IMR-90 (cell line): ENCODE measurements around the gene SLIT1. TPM values are rescaled to one million over a fixed set of nuclear protein-coding genes. Genes with fewer than 3 reads are reported as not detected.

Experiments
- ATAC-seq: fragments of 200-7000 bp; cut with Tn5 transposase; 2 replicates; pipeline ENCODE4 v1.9.1; 2020; ENCODE audit warnings: low read depth, mild to moderate bottlenecking, moderate library complexity
- BruUV-seq: library from RNA; stranded (reverse); fragments of 400-500 nt; replicated peaks from 2 replicates; lab custom pipeline; 2021; lab: Mats Ljungman, UMichigan
- CTCF ChIA-PET: fragments of 300-600 bp; formaldehyde crosslinking; extraction: SDS; loops from one replicate; lab custom pipeline; 2021; ENCODE audit warnings: antibody characterized with exemption; lab: Yijun Ruan, JAX
- POLR2A ChIA-PET: fragments of 300-600 bp; sonication (Branson Sonifier 250); formaldehyde crosslinking; loops from one replicate; lab custom pipeline; 2022; ENCODE audit warnings: antibody characterized with exemption; ENCODE audit not compliant: unreplicated experiment; lab: Charles Lee
- DNase-seq: peaks from one replicate; pipeline ENCODE4 v3.0.0; 2013
- H2AFZ ChIP-seq: replicated peaks from 2 replicates; pipeline ENCODE3; 2013; ENCODE audit warnings: low read length, mild to moderate bottlenecking; ENCODE audit not compliant: poor library complexity
- H2AK5ac ChIP-seq: 2 replicates; pipeline ENCODE4 v1.6.1; 2013; ENCODE audit warnings: low read depth, low read length, inconsistent platforms
- H2AK9ac ChIP-seq: replicated peaks from 2 replicates; pipeline ENCODE3; 2013; ENCODE audit warnings: mild to moderate bottlenecking, low read depth, low read length, moderate library complexity; ENCODE audit not compliant: poor library complexity
- H2BK120ac ChIP-seq: 2 replicates; pipeline ENCODE4 v1.6.1; 2013; ENCODE audit warnings: low read depth, low read length, inconsistent platforms
- H2BK15ac ChIP-seq: 3 replicates; pipeline ENCODE4 v1.6.1; 2013; ENCODE audit warnings: low read depth, low read length, inconsistent platforms
- H2BK20ac ChIP-seq: 2 replicates; pipeline ENCODE4 v1.6.1; 2013; ENCODE audit warnings: low read depth, mild to moderate bottlenecking, inconsistent platforms, low read length, moderate library complexity
- H2BK5ac ChIP-seq: 2 replicates; pipeline ENCODE4 v1.6.1; 2013; ENCODE audit warnings: mild to moderate bottlenecking, low read depth, low read length, inconsistent platforms; ENCODE audit not compliant: poor library complexity, severe bottlenecking
- H3K14ac ChIP-seq: replicated peaks from 2 replicates; pipeline ENCODE4 v1.6.1; 2013; ENCODE audit warnings: low read depth, low read length, inconsistent platforms
- H3K18ac ChIP-seq: 2 replicates; pipeline ENCODE4 v1.6.1; 2013; ENCODE audit warnings: low read depth, low read length, control low read depth
- H3K23ac ChIP-seq: 2 replicates; pipeline ENCODE4 v1.6.1; 2013; ENCODE audit warnings: low read depth, low read length, inconsistent platforms
- H3K27ac ChIP-seq: 2 replicates; pipeline ENCODE4 v1.5.1; 2013; ENCODE audit warnings: mild to moderate bottlenecking, control low read depth, low read length; ENCODE audit not compliant: insufficient read depth
- H3K27me3 ChIP-seq: 2 replicates; pipeline ENCODE4 v1.6.1; 2013; ENCODE audit warnings: low read length; ENCODE audit not compliant: control insufficient read depth, insufficient read depth
- H3K36me3 ChIP-seq: 2 replicates; pipeline ENCODE4 v1.6.1; 2013; ENCODE audit warnings: low read length, mixed read lengths; ENCODE audit not compliant: control insufficient read depth, insufficient read depth
- H3K4ac ChIP-seq: 2 replicates; pipeline ENCODE4 v1.6.1; 2013; ENCODE audit warnings: low read depth, low read length, inconsistent platforms
- H3K4me1 ChIP-seq: 2 replicates; pipeline ENCODE4 v1.6.1; 2013; ENCODE audit warnings: low read length, mixed read lengths; ENCODE audit not compliant: control insufficient read depth, insufficient read depth
- H3K4me2 ChIP-seq: 2 replicates; pipeline ENCODE4 v1.6.1; 2013; ENCODE audit warnings: low read depth, mild to moderate bottlenecking, control low read depth, low read length, moderate library complexity
- H3K4me3 ChIP-seq: 2 replicates; pipeline ENCODE4 v1.5.1; 2013; ENCODE audit warnings: low read depth, mild to moderate bottlenecking, control low read depth, low read length, moderate library complexity; ENCODE audit not compliant: insufficient read depth
- H3K56ac ChIP-seq: 2 replicates; pipeline ENCODE4 v1.6.1; 2013; ENCODE audit warnings: low read length, inconsistent platforms; ENCODE audit not compliant: insufficient read depth; ENCODE audit errors: extremely low read depth
- H3K79me1 ChIP-seq, 2 experiments: 2 replicates each; pipeline ENCODE4 v1.6.1; 2013; ENCODE audit warnings: low read length in 2 of 2, inconsistent platforms in 1 of 2, low read depth in 1 of 2
- H3K9ac ChIP-seq: 2 replicates; pipeline ENCODE4 v1.6.1; 2013; ENCODE audit warnings: low read depth, low read length, control low read depth
- H3K9me1 ChIP-seq: 2 replicates; pipeline ENCODE4 v1.6.1; 2013; ENCODE audit warnings: low read length, inconsistent platforms; ENCODE audit not compliant: insufficient read depth
- H3K9me3 ChIP-seq: 2 replicates; pipeline ENCODE4 v1.6.1; 2013; ENCODE audit warnings: low read length; ENCODE audit not compliant: control insufficient read depth, insufficient read depth
- H4K20me1 ChIP-seq: 2 replicates; pipeline ENCODE4 v1.6.1; 2013; ENCODE audit warnings: low read length, inconsistent platforms; ENCODE audit not compliant: insufficient read depth
- H4K5ac ChIP-seq: 2 replicates; pipeline ENCODE4 v1.6.1; 2013; ENCODE audit warnings: mild to moderate bottlenecking, low read depth, low read length, control low read depth
- H4K8ac ChIP-seq, 2 experiments: 2 replicates each; pipeline ENCODE4 v1.6.1; 2013; ENCODE audit warnings: low read depth in 2 of 2, low read length in 2 of 2, control low read depth in 1 of 2, inconsistent platforms in 1 of 2
- H4K91ac ChIP-seq: 2 replicates; pipeline ENCODE4 v1.6.1; 2013; ENCODE audit warnings: low read depth, low read length, inconsistent platforms; ENCODE audit not compliant: insufficient read depth
- BHLHE40 ChIP-seq: fragments of 150-350 bp; IDR thresholded peaks from 2 replicates; pipeline ENCODE4 v1.6.1; 2016; ENCODE audit warnings: mild to moderate bottlenecking, low read depth, low read length
- CEBPB ChIP-seq: IDR thresholded peaks from 2 replicates; pipeline ENCODE4 v1.6.1; 2012; ENCODE audit warnings: low read depth, low read length, improper control_type of control experiment
- CHD1 ChIP-seq: IDR thresholded peaks from 2 replicates; pipeline ENCODE4 v1.6.1; 2012; ENCODE audit warnings: low read depth, low read length, improper control_type of control experiment
- CTCF ChIP-seq: conservative IDR thresholded peaks from 2 replicates; pipeline ENCODE4 v1.5.1; 2012; ENCODE audit warnings: mild to moderate bottlenecking, low read depth, low read length, improper control_type of control experiment
- FOS ChIP-seq: fragments of 150-350 bp; IDR thresholded peaks from 2 replicates; pipeline ENCODE4 v1.6.1; 2016; ENCODE audit warnings: low read depth, low read length
- MAFK ChIP-seq: IDR thresholded peaks from 2 replicates; pipeline ENCODE4 v1.6.1; 2012; ENCODE audit warnings: low read depth, low read length, improper control_type of control experiment
- MAZ ChIP-seq: IDR thresholded peaks from 2 replicates; pipeline ENCODE4 v1.6.1; 2012; ENCODE audit warnings: low read depth, mild to moderate bottlenecking, low read length, improper control_type of control experiment, moderate library complexity, borderline replicate concordance
- MXI1 ChIP-seq: IDR thresholded peaks from 2 replicates; pipeline ENCODE4 v1.6.1; 2012; ENCODE audit warnings: low read depth, mild to moderate bottlenecking, low read length, moderate library complexity, borderline replicate concordance
- NFE2L2 ChIP-seq: fragments of 150-350 bp; IDR thresholded peaks from 2 replicates; pipeline ENCODE4 v1.6.1; 2016; ENCODE audit warnings: low read depth, mild to moderate bottlenecking, low read length
- POLR2A ChIP-seq: IDR thresholded peaks from 2 replicates; pipeline ENCODE4 v1.6.1; 2012; ENCODE audit warnings: mild to moderate bottlenecking, low read depth, low read length
- RAD21 ChIP-seq: IDR thresholded peaks from 2 replicates; pipeline ENCODE4 v1.6.1; 2012; ENCODE audit warnings: low read length, improper control_type of control experiment
- RCOR1 ChIP-seq: IDR thresholded peaks from 2 replicates; pipeline ENCODE4 v1.6.1; 2012; ENCODE audit warnings: mild to moderate bottlenecking, low read length, improper control_type of control experiment; ENCODE audit not compliant: insufficient replicate concordance
- RFX5 ChIP-seq: IDR thresholded peaks from 2 replicates; pipeline ENCODE4 v1.8.0; 2012; ENCODE audit warnings: low read depth, mild to moderate bottlenecking, low read length, moderate library complexity
- SMC3 ChIP-seq: fragments of 150-350 bp; IDR thresholded peaks from 2 replicates; pipeline ENCODE4 v1.6.1; 2016; ENCODE audit warnings: low read depth, mild to moderate bottlenecking, antibody characterized with exemption, low read length, moderate library complexity
- USF2 ChIP-seq: fragments of 150-350 bp; IDR thresholded peaks from 2 replicates; pipeline ENCODE4 v1.6.1; 2017; ENCODE audit warnings: mild to moderate bottlenecking, antibody characterized with exemption, low read length, low read depth
- WGBS, 2 experiments: methylation state at CpG; one replicate each; pipeline versions ENCODE4 v1.1.5 to v1.1.7; 2013; ENCODE audit warnings: missing lambda C conversion rate in 2 of 2; ENCODE audit not compliant: insufficient read length in 1 of 2; ENCODE audit errors: extremely low coverage in 2 of 2; 5-methylcytosine and 5-hydroxymethylcytosine counted together
- dilution Hi-C: fragments of 300-500 bp; cut with HindIII; formaldehyde crosslinking; loops from one replicate; pipeline ENCODE4 v1.14.3; 2018; ENCODE audit warnings: low sequenced_read_pairs; ENCODE audit not compliant: unreplicated experiment
- in situ Hi-C: fragments of 300-500 bp; cut with MboI; formaldehyde crosslinking; loops from 3 replicates; pipeline ENCODE4 v1.14.3; 2019; ENCODE audit warnings: low sequenced_read_pairs, inconsistent platforms, mixed read lengths
- intact Hi-C: fragments of 100-400 bp; cut with micrococcal nuclease; formaldehyde crosslinking; loops from 2 replicates; pipeline ENCODE4 v1.10.0; 2022
- polyA plus RNA-seq, 3 experiments: library from polyadenylated mRNA; depleted of rRNA; stranded (reverse); fragments of >200 nt; gene quantifications; 2 replicates each; pipeline ENCODE4 v1.2.3, GENCODE V29; 2012; ENCODE audit warnings: low replicate concordance in 1 of 3
- total RNA-seq: library from RNA; depleted of rRNA; stranded (reverse); fragments of >200 nt; gene quantifications from 2 replicates; pipeline ENCODE4 v1.2.3, GENCODE V29; 2012
- TF ChIP-seq, protein P1 (sequence below): fragments of 150-350 bp; IDR thresholded peaks from 2 replicates; pipeline ENCODE4 v1.6.1; 2016; ENCODE audit warnings: low read depth, mild to moderate bottlenecking, low read length, moderate library complexity, borderline replicate concordance

The SLIT1 gene
- total and polyA plus RNA-seq, 2 of the 4 experiments (the other 2 are of a cell fraction) = under 0.01 TPM

DNA sequence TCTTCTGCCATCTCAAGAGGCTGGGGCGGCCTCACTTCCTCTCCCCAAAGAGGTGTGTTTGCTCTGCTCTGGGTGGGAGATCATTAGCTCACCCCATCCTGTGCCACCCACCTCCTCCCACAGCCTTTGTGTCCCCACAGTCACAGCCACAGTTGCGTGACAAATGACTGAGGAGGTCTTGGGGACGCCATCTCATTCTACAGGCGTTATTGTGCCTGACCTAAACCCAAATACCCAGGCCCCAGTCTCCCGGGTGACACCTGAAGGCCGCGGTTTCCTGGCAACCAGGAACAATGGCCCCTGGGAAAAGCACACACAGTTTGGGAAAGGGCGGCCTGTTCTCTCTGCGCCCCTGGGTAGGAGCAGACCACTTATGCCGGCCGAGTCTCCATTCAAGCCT lies 51.6 kb downstream of the SLIT1 start:
- no peak overlapping the region for H3K14ac ChIP-seq
- no peak overlapping the region for H2AFZ ChIP-seq
- WGBS, 2 experiments = 70% methylated on average over 2 of the region's 11 CpGs; no CpG with 5 or more reads in 1 of the 2 experiments
- TF ChIP-seq, protein P1, sequence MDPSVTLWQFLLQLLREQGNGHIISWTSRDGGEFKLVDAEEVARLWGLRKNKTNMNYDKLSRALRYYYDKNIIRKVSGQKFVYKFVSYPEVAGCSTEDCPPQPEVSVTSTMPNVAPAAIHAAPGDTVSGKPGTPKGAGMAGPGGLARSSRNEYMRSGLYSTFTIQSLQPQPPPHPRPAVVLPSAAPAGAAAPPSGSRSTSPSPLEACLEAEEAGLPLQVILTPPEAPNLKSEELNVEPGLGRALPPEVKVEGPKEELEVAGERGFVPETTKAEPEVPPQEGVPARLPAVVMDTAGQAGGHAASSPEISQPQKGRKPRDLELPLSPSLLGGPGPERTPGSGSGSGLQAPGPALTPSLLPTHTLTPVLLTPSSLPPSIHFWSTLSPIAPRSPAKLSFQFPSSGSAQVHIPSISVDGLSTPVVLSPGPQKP = no peak
- TF ChIP-seq BHLHE40 (no peak), RAD21 (no peak), SMC3 (no peak), POLR2A (no peak), NFE2L2 (no peak), CHD1 (no peak), MAFK (no peak), CTCF (no peak), RFX5 (no peak), CEBPB (no peak), RCOR1 (no peak), MXI1 (no peak), FOS (no peak), USF2 (no peak), MAZ (no peak)
- DNase-seq (no peak), ATAC-seq (no peak)
- intact Hi-C loops (no loop called here), in situ Hi-C loops (no loop called here), dilution Hi-C loops (no loop called here)
- no peak overlapping the region for H4K5ac ChIP-seq
- H3K23ac ChIP-seq = no peak overlapping the region
- H3K4me1 ChIP-seq = no peaks in the 10 kb centered on the region
- no peak overlapping the region for H3K27ac ChIP-seq
- CTCF ChIA-PET = no interaction called here
- H3K9me3 ChIP-seq = no peaks in the 10 kb centered on the region
- H2BK5ac ChIP-seq = no peak overlapping the region
- POLR2A ChIA-PET = no interaction called here
- H3K4me2 ChIP-seq = no peak overlapping the region
- BruUV-seq = no TSS peak
- no peak overlapping the region for H4K91ac ChIP-seq
- H3K56ac ChIP-seq = no peak overlapping the region
- no peak overlapping the region for H4K8ac ChIP-seq
- no peaks in the 10 kb centered on the region for H4K20me1 ChIP-seq
- no peak overlapping the region for H2AK5ac ChIP-seq
- H3K18ac ChIP-seq = no peak overlapping the region
- H3K9ac ChIP-seq = no peak overlapping the region
- H3K4ac ChIP-seq = no peak overlapping the region
- no peaks in the 10 kb centered on the region for H3K79me1 ChIP-seq
- no peak overlapping the region for H2BK120ac ChIP-seq
- H2AK9ac ChIP-seq = no peak overlapping the region
- H2BK15ac ChIP-seq = no peak overlapping the region
- H3K4me3 ChIP-seq = no peak overlapping the region
- peaks cover 42% of the 10 kb centered on the region for H3K27me3 ChIP-seq
- no peaks in the 10 kb centered on the region for H3K36me3 ChIP-seq
- no peak overlapping the region for H2BK20ac ChIP-seq
- no peaks in the 10 kb centered on the region for H3K9me1 ChIP-seq
